Activated CD4-positive, alpha-beta T cell treated with anti-CD3 and anti-CD28 coated beads, Interleukin-2, amount 10 ng/mL, durations not matched to agents 7 days and 5 days (primary cell): ENCODE data around the gene TENM3. TPM values are rescaled to one million over a fixed set of nuclear protein-coding genes. Genes with fewer than 3 reads are reported as not detected.

Source experiments
- CTCF ChIA-PET: fragments of 350-600 bp; sonication (Branson Sonifier 250); formaldehyde crosslinking; loops from one replicate; lab custom pipeline; 2021; ENCODE audit warnings: antibody characterized with exemption; lab: Charles Lee
- POLR2A ChIA-PET: fragments of 350-600 bp; sonication (Branson Sonifier 250); formaldehyde crosslinking; loops from one replicate; lab custom pipeline; 2021; ENCODE audit warnings: antibody characterized with exemption; lab: Charles Lee
- DNase-seq: peaks from one replicate; pipeline ENCODE4 v3.0.0-alpha.2; 2020
- H3K27ac Mint-ChIP-seq: one replicate; pipeline ENCODE4 v1.8.0; 2021; ENCODE audit warnings: mild to moderate bottlenecking, moderate library complexity, mixed read lengths
- H3K27me3 Mint-ChIP-seq: one replicate; pipeline ENCODE4 v1.8.0; 2021; ENCODE audit warnings: mixed read lengths
- H3K36me3 Mint-ChIP-seq: one replicate; pipeline ENCODE4 v1.8.0; 2021; ENCODE audit warnings: low read depth, mixed read lengths
- H3K4me1 Mint-ChIP-seq: one replicate; pipeline ENCODE4 v1.8.0; 2021; ENCODE audit warnings: mixed read lengths
- H3K4me3 Mint-ChIP-seq: one replicate; pipeline ENCODE4 v1.8.0; 2021; ENCODE audit warnings: mild to moderate bottlenecking, moderate library complexity, mixed read lengths
- H3K9me3 Mint-ChIP-seq: one replicate; pipeline ENCODE4 v1.8.0; 2021; ENCODE audit warnings: mixed read lengths
- total RNA-seq, 2 experiments: library from RNA; stranded (reverse); gene quantifications; one replicate each; pipeline ENCODE4 v1.2.3, GENCODE V29; 2021

Gene TENM3
- total RNA-seq, 2 experiments from 2014 or later, result not detected

DNA sequence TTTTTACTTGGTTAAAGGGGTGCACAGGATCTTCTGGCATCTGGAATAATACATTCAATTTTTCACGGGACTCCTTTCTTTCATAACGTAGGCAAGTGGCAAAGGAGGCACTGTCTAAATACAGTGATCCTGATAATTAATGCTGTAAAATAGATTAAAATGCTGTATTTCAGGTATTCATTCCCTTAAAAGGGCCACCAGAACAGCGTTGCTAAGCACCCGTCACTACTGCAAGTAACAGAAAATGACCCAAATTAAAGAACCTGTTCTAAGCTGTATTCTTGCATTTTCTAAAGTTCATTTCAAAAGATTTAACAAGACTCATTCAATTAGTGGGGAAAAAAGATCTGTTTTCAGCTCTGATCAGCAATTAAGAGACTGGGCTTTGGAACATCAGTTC, 208.2 kb downstream of the TENM3 start:
- ChIA-PET POLR2A (no interaction called here), CTCF (no interaction called here)
- Mint-ChIP-seq H3K4me3 (no peak overlapping the region), H3K9me3 (no peaks in the 10 kb centered on the region), H3K27ac (no peak overlapping the region), H3K27me3 (peaks cover 56% of the 10 kb centered on the region), H3K4me1 (peaks cover 14% of the 10 kb centered on the region), H3K36me3 (peaks cover 3% of the 10 kb centered on the region)
- no peak for DNase-seq

DNA sequence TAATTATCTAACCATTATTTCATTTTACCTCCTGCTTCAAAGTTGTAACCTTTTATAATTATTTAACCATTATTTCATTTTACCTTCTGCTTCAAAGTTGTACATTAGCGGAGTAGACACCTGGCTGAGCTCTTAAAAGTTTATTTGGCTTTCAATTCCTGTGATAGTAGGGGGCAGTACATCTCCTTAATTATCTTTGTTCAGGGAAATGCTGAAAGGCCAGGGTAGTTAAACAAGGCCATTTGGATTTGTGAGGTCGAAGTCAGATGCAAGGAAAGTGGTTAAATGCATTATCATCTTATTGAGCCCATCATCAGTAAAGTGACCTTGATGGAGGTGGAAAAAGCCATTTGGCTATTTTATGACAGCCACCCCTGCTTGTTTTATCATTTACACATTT, 210.6 kb downstream of the TENM3 start:
- DNase-seq, result no peak
- ChIA-PET CTCF (no interaction called here), POLR2A (no interaction called here)
- no peak overlapping the region for H3K27ac Mint-ChIP-seq
- no peaks in the 10 kb centered on the region for H3K9me3 Mint-ChIP-seq
- H3K4me1 Mint-ChIP-seq, result peaks cover 9% of the 10 kb centered on the region
- no peaks in the 10 kb centered on the region for H3K36me3 Mint-ChIP-seq
- H3K27me3 Mint-ChIP-seq, result peaks cover 37% of the 10 kb centered on the region
- H3K4me3 Mint-ChIP-seq, result no peak overlapping the region

DNA sequence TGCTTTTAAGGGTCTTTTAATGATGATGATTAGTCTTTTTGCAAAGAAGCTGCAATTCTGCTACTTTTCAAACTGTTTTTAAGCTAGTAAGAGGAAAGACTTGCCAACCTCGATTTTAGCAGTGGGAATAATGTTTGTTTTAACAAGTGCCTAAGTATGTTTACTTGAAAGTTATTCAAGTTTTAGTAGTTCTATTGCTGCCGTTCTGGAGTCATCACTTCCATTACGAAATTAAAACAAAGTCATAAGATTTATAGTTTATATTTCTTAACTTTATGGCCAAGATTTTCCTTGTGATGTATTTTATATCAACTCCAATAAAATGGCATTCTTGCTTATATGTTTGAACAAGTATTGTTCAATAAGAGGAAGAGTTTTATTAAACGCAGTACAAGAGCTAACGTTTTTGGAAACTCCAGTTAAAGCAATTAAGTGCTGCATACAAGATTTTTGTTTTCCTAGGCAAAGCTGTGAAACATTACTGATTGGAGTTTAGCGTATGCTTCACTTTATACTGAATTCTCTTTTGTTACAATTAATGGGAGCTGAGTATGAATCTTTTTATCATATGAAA, 211.3 kb downstream of the TENM3 start:
- DNase-seq, result no peak
- Mint-ChIP-seq H3K4me3 (no peak overlapping the region), H3K27me3 (peaks cover 32% of the 10 kb centered on the region), H3K4me1 (peaks cover 4% of the 10 kb centered on the region), H3K9me3 (no peaks in the 10 kb centered on the region), H3K36me3 (no peaks in the 10 kb centered on the region), H3K27ac (no peak overlapping the region)
- CTCF ChIA-PET, result interaction anchor here (0.9 kb wide), 1 partner anchor 64 kb away, joined by 3 read pairs; no protein-coding TSS in a partner anchor
- POLR2A ChIA-PET, result no interaction called here

DNA sequence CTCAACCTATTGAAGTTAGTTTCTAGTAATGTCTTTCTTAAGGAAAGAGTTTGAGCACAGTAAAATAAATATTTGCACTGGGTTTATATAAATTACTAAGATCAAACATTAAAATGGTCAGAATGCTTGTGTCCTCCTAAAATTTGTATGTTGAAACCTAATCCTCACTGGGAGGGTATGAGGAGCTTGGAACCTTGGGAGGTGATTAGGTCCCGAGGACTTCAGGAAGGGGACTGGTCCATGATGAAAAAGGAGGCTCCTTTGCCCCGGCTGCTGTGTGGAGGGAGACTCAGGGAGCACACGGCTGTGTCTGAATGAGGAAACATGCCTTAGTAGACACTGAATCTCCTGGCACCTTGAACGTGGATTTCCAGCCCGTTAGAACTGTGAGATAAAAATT, 221.9 kb downstream of the TENM3 start:
- Mint-ChIP-seq H3K4me1 (no peaks in the 10 kb centered on the region), H3K27me3 (no peaks in the 10 kb centered on the region), H3K27ac (no peak overlapping the region), H3K36me3 (no peaks in the 10 kb centered on the region), H3K9me3 (no peaks in the 10 kb centered on the region), H3K4me3 (no peak overlapping the region)
- CTCF ChIA-PET, result no interaction called here
- POLR2A ChIA-PET, result no interaction called here
- DNase-seq, result no peak

DNA sequence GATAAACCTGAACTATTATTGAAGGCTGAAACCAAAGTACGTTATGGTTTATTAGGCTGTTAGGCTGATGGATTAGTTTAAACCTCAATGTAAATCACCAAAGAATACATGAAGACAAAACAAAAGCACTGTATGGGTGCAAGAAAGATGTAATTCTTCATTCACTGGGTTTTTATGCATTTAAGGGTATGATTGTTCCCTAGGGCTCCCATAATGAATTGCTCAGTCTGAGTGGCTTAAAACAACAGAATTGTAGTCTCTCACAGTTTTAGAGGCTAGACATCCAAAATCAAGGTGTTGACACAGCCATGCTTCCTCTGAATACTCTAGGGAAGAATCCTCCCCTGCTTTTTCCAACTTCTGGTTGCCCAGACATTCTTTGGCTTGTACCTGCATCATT, 222.8 kb downstream of the TENM3 start:
- CTCF ChIA-PET, result no interaction called here
- Mint-ChIP-seq H3K4me3 (no peak overlapping the region), H3K9me3 (no peaks in the 10 kb centered on the region), H3K27me3 (no peaks in the 10 kb centered on the region), H3K27ac (no peak overlapping the region), H3K36me3 (no peaks in the 10 kb centered on the region), H3K4me1 (no peaks in the 10 kb centered on the region)
- POLR2A ChIA-PET, result no interaction called here
- no peak for DNase-seq

DNA sequence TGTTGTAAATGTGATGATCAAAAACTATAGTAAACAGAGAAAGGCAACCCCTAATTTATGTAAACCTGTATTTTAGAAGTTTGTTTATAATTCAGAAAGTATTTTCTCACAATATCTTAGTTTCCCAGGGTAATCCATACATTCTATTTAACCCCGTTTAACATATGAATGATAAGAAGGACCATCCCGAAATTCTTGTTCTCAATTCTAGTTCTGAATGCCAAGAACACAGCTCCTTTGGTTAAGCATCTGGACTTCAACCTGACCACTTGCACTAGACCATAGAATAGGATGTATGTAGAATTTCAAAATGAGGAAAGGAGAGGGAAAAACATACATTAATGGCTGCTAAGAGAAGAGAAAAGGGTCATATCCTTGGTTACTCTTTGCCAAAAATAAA, 227.0 kb downstream of the TENM3 start:
- DNase-seq, result no peak
- Mint-ChIP-seq H3K4me1 (no peaks in the 10 kb centered on the region), H3K9me3 (no peaks in the 10 kb centered on the region), H3K4me3 (no peak overlapping the region), H3K27ac (no peak overlapping the region), H3K36me3 (no peaks in the 10 kb centered on the region), H3K27me3 (no peaks in the 10 kb centered on the region)
- ChIA-PET POLR2A (no interaction called here), CTCF (no interaction called here)

DNA sequence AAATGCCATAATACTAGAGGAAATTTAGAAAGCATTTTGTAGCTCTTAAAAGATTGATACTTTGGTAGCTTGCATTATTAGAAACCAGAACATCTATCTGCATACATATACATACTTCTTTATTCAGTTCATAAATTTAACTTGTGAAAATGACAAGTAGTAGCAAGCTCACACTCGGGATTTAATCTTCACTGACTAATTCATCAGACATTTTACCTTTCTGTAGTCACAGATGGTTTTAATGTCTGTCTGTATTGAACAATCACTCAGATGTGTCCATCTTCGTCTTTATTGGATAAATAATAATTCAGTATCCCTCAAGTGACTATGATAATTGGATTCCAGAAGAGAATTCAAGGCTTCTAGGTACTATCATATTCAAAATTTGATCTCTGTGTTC, 232.3 kb downstream of the TENM3 start:
- Mint-ChIP-seq H3K27ac (no peak overlapping the region), H3K9me3 (no peaks in the 10 kb centered on the region), H3K36me3 (no peaks in the 10 kb centered on the region), H3K4me3 (no peak overlapping the region), H3K27me3 (no peaks in the 10 kb centered on the region), H3K4me1 (no peaks in the 10 kb centered on the region)
- no peak for DNase-seq
- ChIA-PET POLR2A (no interaction called here), CTCF (no interaction called here)

DNA sequence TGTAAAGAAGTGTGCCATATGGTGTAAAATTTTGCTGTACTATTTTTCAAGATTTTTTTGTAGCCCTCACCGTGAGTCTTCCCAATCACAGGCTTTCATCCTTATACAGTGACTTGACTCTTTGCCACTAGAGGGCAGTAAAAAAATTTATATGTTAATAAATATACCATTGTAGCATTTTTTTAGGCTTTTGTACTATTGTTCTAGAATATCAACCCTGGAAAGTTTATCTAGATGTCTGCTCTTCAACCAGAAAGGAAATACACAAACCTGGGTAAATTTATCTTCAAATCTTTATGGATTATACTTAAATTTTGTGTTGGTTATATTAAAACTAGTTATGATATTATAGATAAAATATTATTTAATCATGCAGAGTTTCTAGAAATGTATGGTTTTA, 235.3 kb downstream of the TENM3 start:
- Mint-ChIP-seq H3K36me3 (no peaks in the 10 kb centered on the region), H3K4me3 (no peak overlapping the region), H3K27ac (no peak overlapping the region), H3K4me1 (no peaks in the 10 kb centered on the region), H3K27me3 (no peaks in the 10 kb centered on the region), H3K9me3 (no peaks in the 10 kb centered on the region)
- CTCF ChIA-PET, result no interaction called here
- POLR2A ChIA-PET, result no interaction called here
- DNase-seq, result no peak

DNA sequence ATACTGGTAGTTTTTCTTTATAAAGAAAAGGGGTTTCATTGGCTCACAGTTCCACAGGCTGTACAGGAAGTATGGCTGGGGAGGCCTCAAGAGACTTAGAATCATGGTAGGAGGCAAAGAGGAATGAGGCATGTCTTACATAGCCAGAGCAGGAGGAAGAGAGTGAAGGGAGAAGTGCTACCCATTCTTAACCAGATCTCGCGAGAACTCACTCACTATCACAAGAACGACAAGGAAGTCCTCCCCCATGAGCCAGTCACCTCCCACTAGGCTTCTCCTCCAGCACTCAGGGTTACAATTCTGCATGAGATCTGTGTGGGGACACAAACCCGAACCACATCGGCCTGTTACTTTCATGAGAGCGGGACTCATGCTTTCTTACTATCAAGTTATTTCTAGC, 240.5 kb downstream of the TENM3 start:
- CTCF ChIA-PET, result no interaction called here
- H3K4me1 Mint-ChIP-seq, result no peaks in the 10 kb centered on the region
- POLR2A ChIA-PET, result no interaction called here
- no peaks in the 10 kb centered on the region for H3K36me3 Mint-ChIP-seq
- no peaks in the 10 kb centered on the region for H3K27me3 Mint-ChIP-seq
- no peak overlapping the region for H3K27ac Mint-ChIP-seq
- no peak overlapping the region for H3K4me3 Mint-ChIP-seq
- DNase-seq, result no peak
- H3K9me3 Mint-ChIP-seq, result no peaks in the 10 kb centered on the region

DNA sequence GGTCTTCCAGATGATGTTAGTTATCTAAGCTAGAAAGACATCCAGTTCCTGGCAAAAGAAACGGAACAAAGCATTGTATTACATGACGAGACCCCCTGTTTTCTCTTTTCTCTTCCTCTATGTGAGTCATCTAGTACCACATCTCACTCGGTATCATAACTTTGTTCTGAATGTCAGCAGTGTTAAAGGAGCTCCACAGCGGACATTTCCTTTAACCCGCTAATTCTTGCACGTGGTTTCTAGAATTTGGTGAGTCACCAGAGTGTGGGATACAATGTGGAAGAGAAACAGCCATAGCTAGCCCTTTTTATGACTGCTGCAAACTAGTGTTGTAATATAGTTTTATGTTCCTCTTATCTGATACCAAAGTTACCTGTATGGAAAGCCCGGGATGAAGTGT, 243.7 kb downstream of the TENM3 start:
- DNase-seq, result no peak
- Mint-ChIP-seq H3K27ac (no peak overlapping the region), H3K4me1 (no peaks in the 10 kb centered on the region), H3K27me3 (peaks cover 5% of the 10 kb centered on the region), H3K36me3 (no peaks in the 10 kb centered on the region), H3K9me3 (no peaks in the 10 kb centered on the region), H3K4me3 (no peak overlapping the region)
- CTCF ChIA-PET, result no interaction called here
- POLR2A ChIA-PET, result no interaction called here

DNA sequence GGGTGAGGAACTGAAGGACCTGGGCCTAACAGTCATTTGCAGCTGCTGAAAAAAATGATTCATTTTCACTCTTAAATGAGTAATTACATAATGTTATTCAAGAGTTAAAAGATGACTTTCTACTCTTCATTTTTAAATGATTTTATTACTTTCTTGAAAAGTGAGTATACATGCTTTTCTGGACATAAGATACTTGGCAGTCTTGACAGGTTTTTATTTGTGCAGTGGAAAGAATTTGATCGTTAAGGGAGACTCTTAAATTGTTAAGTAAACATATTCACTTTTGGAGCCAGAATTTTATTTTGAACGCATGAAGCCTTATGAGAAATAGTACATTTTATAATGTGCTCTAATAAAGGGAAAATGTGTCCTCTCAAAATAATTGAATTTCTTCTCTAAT, 245.7 kb downstream of the TENM3 start:
- ChIA-PET CTCF (no interaction called here), POLR2A (no interaction called here)
- peaks cover 4% of the 10 kb centered on the region for H3K4me1 Mint-ChIP-seq
- peaks cover 5% of the 10 kb centered on the region for H3K27me3 Mint-ChIP-seq
- H3K36me3 Mint-ChIP-seq, result no peaks in the 10 kb centered on the region
- DNase-seq, result no peak
- H3K9me3 Mint-ChIP-seq, result no peaks in the 10 kb centered on the region
- H3K4me3 Mint-ChIP-seq, result no peak overlapping the region
- H3K27ac Mint-ChIP-seq, result no peak overlapping the region

DNA sequence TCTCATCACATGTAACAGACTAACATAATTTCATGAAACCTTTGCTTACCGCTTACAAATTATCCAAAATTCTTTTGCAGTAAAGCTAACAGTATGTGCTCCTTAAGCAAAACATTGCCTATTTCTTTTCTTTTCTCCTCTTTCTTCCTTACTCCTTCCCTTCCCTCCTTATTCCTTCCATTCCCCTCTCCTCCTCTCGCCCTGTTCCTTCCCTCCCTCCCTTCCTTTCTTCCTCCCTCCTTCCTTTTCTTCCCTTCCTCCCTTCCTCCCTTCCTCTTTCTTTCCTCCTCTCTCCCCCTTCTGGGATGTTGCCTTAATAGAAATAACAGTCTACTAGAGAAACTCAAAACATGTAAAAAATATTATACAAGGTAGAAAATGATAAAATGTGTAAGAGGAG, 246.4 kb downstream of the TENM3 start:
- CTCF ChIA-PET, result no interaction called here
- POLR2A ChIA-PET, result no interaction called here
- Mint-ChIP-seq H3K4me1 (peaks cover 4% of the 10 kb centered on the region), H3K27ac (no peak overlapping the region), H3K27me3 (peaks cover 5% of the 10 kb centered on the region), H3K4me3 (no peak overlapping the region), H3K9me3 (no peaks in the 10 kb centered on the region), H3K36me3 (no peaks in the 10 kb centered on the region)
- no peak for DNase-seq

DNA sequence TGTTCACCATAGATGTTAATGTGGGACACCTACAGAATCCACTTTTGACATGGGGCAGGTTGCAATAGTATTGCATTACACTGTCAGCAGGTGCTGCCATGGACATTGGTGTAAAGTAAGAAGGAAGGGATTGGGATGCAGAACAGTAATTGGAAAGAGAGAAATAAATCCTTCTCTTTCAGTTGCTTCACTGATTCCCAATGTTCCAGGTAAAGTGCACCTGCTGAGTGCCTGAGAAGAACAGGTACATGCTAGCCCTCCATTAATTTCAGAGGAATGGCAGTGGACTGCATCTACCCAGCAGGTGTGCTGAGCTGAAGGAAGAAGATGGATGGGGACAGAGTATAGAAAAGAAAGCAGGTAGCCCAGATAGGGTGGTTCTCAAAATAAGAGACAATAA, 248.5 kb downstream of the TENM3 start:
- Mint-ChIP-seq H3K27me3 (peaks cover 5% of the 10 kb centered on the region), H3K36me3 (no peaks in the 10 kb centered on the region), H3K4me1 (peaks cover 4% of the 10 kb centered on the region), H3K4me3 (no peak overlapping the region), H3K27ac (no peak overlapping the region), H3K9me3 (no peaks in the 10 kb centered on the region)
- no peak for DNase-seq
- ChIA-PET CTCF (no interaction called here), POLR2A (no interaction called here)

DNA sequence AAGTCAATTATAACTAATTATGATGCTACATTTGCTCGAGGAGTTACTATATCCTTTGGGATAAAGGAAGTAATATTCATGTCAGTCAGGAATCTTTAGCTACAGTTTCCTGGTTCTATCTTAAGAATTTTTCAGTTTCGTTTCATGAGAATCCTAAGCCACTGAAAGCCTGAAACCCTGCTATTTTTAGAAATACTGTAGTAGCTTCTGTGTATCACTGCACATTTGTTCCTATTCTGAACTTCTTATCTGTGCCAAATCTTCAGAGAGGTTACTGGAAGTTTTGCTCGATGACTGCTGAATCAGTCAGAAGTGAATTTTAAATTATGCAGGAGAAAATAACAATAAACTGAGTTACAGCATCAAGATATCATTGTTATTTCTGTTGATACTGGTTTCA, 249.2 kb downstream of the TENM3 start:
- POLR2A ChIA-PET, result no interaction called here
- no peak for DNase-seq
- CTCF ChIA-PET, result no interaction called here
- Mint-ChIP-seq H3K4me1 (peaks cover 4% of the 10 kb centered on the region), H3K4me3 (no peak overlapping the region), H3K36me3 (no peaks in the 10 kb centered on the region), H3K27me3 (peaks cover 5% of the 10 kb centered on the region), H3K27ac (no peak overlapping the region), H3K9me3 (no peaks in the 10 kb centered on the region)
